IMR-90 (cell line): ENCODE measurements around the gene UFC1. TPM values are rescaled to one million over a fixed set of nuclear protein-coding genes. Genes with fewer than 3 reads are reported as not detected.

Experiments used
- ATAC-seq: fragments of 200-7000 bp; cut with Tn5 transposase; 2 replicates; pipeline ENCODE4 v1.9.1; 2020; ENCODE audit warnings: low read depth, mild to moderate bottlenecking, moderate library complexity
- BruUV-seq: library from RNA; stranded (reverse); fragments of 400-500 nt; replicated peaks from 2 replicates; lab custom pipeline; 2021; lab: Mats Ljungman, UMichigan
- CTCF ChIA-PET: fragments of 300-600 bp; formaldehyde crosslinking; extraction: SDS; loops from one replicate; lab custom pipeline; 2021; ENCODE audit warnings: antibody characterized with exemption; lab: Yijun Ruan, JAX
- POLR2A ChIA-PET: fragments of 300-600 bp; sonication (Branson Sonifier 250); formaldehyde crosslinking; loops from one replicate; lab custom pipeline; 2022; ENCODE audit warnings: antibody characterized with exemption; ENCODE audit not compliant: unreplicated experiment; lab: Charles Lee
- DNase-seq: peaks from one replicate; pipeline ENCODE4 v3.0.0; 2013
- H2AFZ ChIP-seq: replicated peaks from 2 replicates; pipeline ENCODE3; 2013; ENCODE audit warnings: low read length, mild to moderate bottlenecking; ENCODE audit not compliant: poor library complexity
- H2AK5ac ChIP-seq: 2 replicates; pipeline ENCODE4 v1.6.1; 2013; ENCODE audit warnings: low read depth, low read length, inconsistent platforms
- H2AK9ac ChIP-seq: replicated peaks from 2 replicates; pipeline ENCODE3; 2013; ENCODE audit warnings: mild to moderate bottlenecking, low read depth, low read length, moderate library complexity; ENCODE audit not compliant: poor library complexity
- H2BK120ac ChIP-seq: 2 replicates; pipeline ENCODE4 v1.6.1; 2013; ENCODE audit warnings: low read depth, low read length, inconsistent platforms
- H2BK15ac ChIP-seq: 3 replicates; pipeline ENCODE4 v1.6.1; 2013; ENCODE audit warnings: low read depth, low read length, inconsistent platforms
- H2BK20ac ChIP-seq: 2 replicates; pipeline ENCODE4 v1.6.1; 2013; ENCODE audit warnings: low read depth, mild to moderate bottlenecking, inconsistent platforms, low read length, moderate library complexity
- H2BK5ac ChIP-seq: 2 replicates; pipeline ENCODE4 v1.6.1; 2013; ENCODE audit warnings: mild to moderate bottlenecking, low read depth, low read length, inconsistent platforms; ENCODE audit not compliant: poor library complexity, severe bottlenecking
- H3K14ac ChIP-seq: replicated peaks from 2 replicates; pipeline ENCODE4 v1.6.1; 2013; ENCODE audit warnings: low read depth, low read length, inconsistent platforms
- H3K18ac ChIP-seq: 2 replicates; pipeline ENCODE4 v1.6.1; 2013; ENCODE audit warnings: low read depth, low read length, control low read depth
- H3K23ac ChIP-seq: 2 replicates; pipeline ENCODE4 v1.6.1; 2013; ENCODE audit warnings: low read depth, low read length, inconsistent platforms
- H3K27ac ChIP-seq: 2 replicates; pipeline ENCODE4 v1.5.1; 2013; ENCODE audit warnings: mild to moderate bottlenecking, control low read depth, low read length; ENCODE audit not compliant: insufficient read depth
- H3K27me3 ChIP-seq: 2 replicates; pipeline ENCODE4 v1.6.1; 2013; ENCODE audit warnings: low read length; ENCODE audit not compliant: control insufficient read depth, insufficient read depth
- H3K36me3 ChIP-seq: 2 replicates; pipeline ENCODE4 v1.6.1; 2013; ENCODE audit warnings: low read length, mixed read lengths; ENCODE audit not compliant: control insufficient read depth, insufficient read depth
- H3K4ac ChIP-seq: 2 replicates; pipeline ENCODE4 v1.6.1; 2013; ENCODE audit warnings: low read depth, low read length, inconsistent platforms
- H3K4me1 ChIP-seq: 2 replicates; pipeline ENCODE4 v1.6.1; 2013; ENCODE audit warnings: low read length, mixed read lengths; ENCODE audit not compliant: control insufficient read depth, insufficient read depth
- H3K4me2 ChIP-seq: 2 replicates; pipeline ENCODE4 v1.6.1; 2013; ENCODE audit warnings: low read depth, mild to moderate bottlenecking, control low read depth, low read length, moderate library complexity
- H3K4me3 ChIP-seq: 2 replicates; pipeline ENCODE4 v1.5.1; 2013; ENCODE audit warnings: low read depth, mild to moderate bottlenecking, control low read depth, low read length, moderate library complexity; ENCODE audit not compliant: insufficient read depth
- H3K56ac ChIP-seq: 2 replicates; pipeline ENCODE4 v1.6.1; 2013; ENCODE audit warnings: low read length, inconsistent platforms; ENCODE audit not compliant: insufficient read depth; ENCODE audit errors: extremely low read depth
- H3K79me1 ChIP-seq, 2 experiments: 2 replicates each; pipeline ENCODE4 v1.6.1; 2013; ENCODE audit warnings: low read length in 2 of 2, inconsistent platforms in 1 of 2, low read depth in 1 of 2
- H3K9ac ChIP-seq: 2 replicates; pipeline ENCODE4 v1.6.1; 2013; ENCODE audit warnings: low read depth, low read length, control low read depth
- H3K9me1 ChIP-seq: 2 replicates; pipeline ENCODE4 v1.6.1; 2013; ENCODE audit warnings: low read length, inconsistent platforms; ENCODE audit not compliant: insufficient read depth
- H3K9me3 ChIP-seq: 2 replicates; pipeline ENCODE4 v1.6.1; 2013; ENCODE audit warnings: low read length; ENCODE audit not compliant: control insufficient read depth, insufficient read depth
- H4K20me1 ChIP-seq: 2 replicates; pipeline ENCODE4 v1.6.1; 2013; ENCODE audit warnings: low read length, inconsistent platforms; ENCODE audit not compliant: insufficient read depth
- H4K5ac ChIP-seq: 2 replicates; pipeline ENCODE4 v1.6.1; 2013; ENCODE audit warnings: mild to moderate bottlenecking, low read depth, low read length, control low read depth
- H4K8ac ChIP-seq, 2 experiments: 2 replicates each; pipeline ENCODE4 v1.6.1; 2013; ENCODE audit warnings: low read depth in 2 of 2, low read length in 2 of 2, control low read depth in 1 of 2, inconsistent platforms in 1 of 2
- H4K91ac ChIP-seq: 2 replicates; pipeline ENCODE4 v1.6.1; 2013; ENCODE audit warnings: low read depth, low read length, inconsistent platforms; ENCODE audit not compliant: insufficient read depth
- CTCF ChIP-seq: conservative IDR thresholded peaks from 2 replicates; pipeline ENCODE4 v1.5.1; 2012; ENCODE audit warnings: mild to moderate bottlenecking, low read depth, low read length, improper control_type of control experiment
- MAZ ChIP-seq: IDR thresholded peaks from 2 replicates; pipeline ENCODE4 v1.6.1; 2012; ENCODE audit warnings: low read depth, mild to moderate bottlenecking, low read length, improper control_type of control experiment, moderate library complexity, borderline replicate concordance
- MXI1 ChIP-seq: IDR thresholded peaks from 2 replicates; pipeline ENCODE4 v1.6.1; 2012; ENCODE audit warnings: low read depth, mild to moderate bottlenecking, low read length, moderate library complexity, borderline replicate concordance
- RAD21 ChIP-seq: IDR thresholded peaks from 2 replicates; pipeline ENCODE4 v1.6.1; 2012; ENCODE audit warnings: low read length, improper control_type of control experiment
- WGBS, 2 experiments: methylation state at CpG; one replicate each; pipeline versions ENCODE4 v1.1.5 to v1.1.7; 2013; ENCODE audit warnings: missing lambda C conversion rate in 2 of 2; ENCODE audit not compliant: insufficient read length in 1 of 2; ENCODE audit errors: extremely low coverage in 2 of 2; 5-methylcytosine and 5-hydroxymethylcytosine counted together
- dilution Hi-C: fragments of 300-500 bp; cut with HindIII; formaldehyde crosslinking; loops from one replicate; pipeline ENCODE4 v1.14.3; 2018; ENCODE audit warnings: low sequenced_read_pairs; ENCODE audit not compliant: unreplicated experiment
- in situ Hi-C: fragments of 300-500 bp; cut with MboI; formaldehyde crosslinking; loops from 3 replicates; pipeline ENCODE4 v1.14.3; 2019; ENCODE audit warnings: low sequenced_read_pairs, inconsistent platforms, mixed read lengths
- intact Hi-C: fragments of 100-400 bp; cut with micrococcal nuclease; formaldehyde crosslinking; loops from 2 replicates; pipeline ENCODE4 v1.10.0; 2022
- polyA plus RNA-seq, 3 experiments: library from polyadenylated mRNA; depleted of rRNA; stranded (reverse); fragments of >200 nt; gene quantifications; 2 replicates each; pipeline ENCODE4 v1.2.3, GENCODE V29; 2012; ENCODE audit warnings: low replicate concordance in 1 of 3
- total RNA-seq: library from RNA; depleted of rRNA; stranded (reverse); fragments of >200 nt; gene quantifications from 2 replicates; pipeline ENCODE4 v1.2.3, GENCODE V29; 2012

UFC1 gene
- total and polyA plus RNA-seq, 2 of the 4 experiments (the other 2 are of a cell fraction), result 134 to 140 TPM

- TF ChIP-seq MXI1, result no peak
Measured at GRCh38 chr1:161158316-161159010, 4.7 kb downstream of the UFC1 start (continued).

GRCh38 chr1:161159087-161159912 lies 5.5 kb downstream of the UFC1 start, which contains the start of gene USP21:
Gene USP21, plus strand, starts transcription at chr1:161159500. Its CDS starts 1,141 bp downstream, at chr1:161160641.
- Histone ChIP-seq H3K9ac (peak within 1 kb of the TSS; percentile 82), H2AFZ (peak within 1 kb of the TSS; percentile 96), H3K23ac (peak within 1 kb of the TSS; percentile 95), H3K4ac (peak within 1 kb of the TSS; percentile 97), H4K91ac (peak within 1 kb of the TSS; percentile 73), H2BK5ac (peak within 1 kb of the TSS; percentile 74), H4K20me1 (no peaks in the 10 kb centered on the region), H3K9me1 (peaks cover 17% of the 10 kb centered on the region), H3K36me3 (peaks cover 31% of the 10 kb centered on the region), H2AK5ac (peak within 1 kb of the TSS; percentile 82), H2BK20ac (no peak within 1 kb of the TSS), H3K79me1 (peaks cover 20 to 46% of the 10 kb centered on the region in 2 experiments), H4K8ac (peak within 1 kb of the TSS; percentile 85 to 98), H3K27me3 (no peaks in the 10 kb centered on the region), H3K56ac (peak within 1 kb of the TSS; percentile 36), H2BK15ac (peak within 1 kb of the TSS; percentile 15; the same call in 1 of the 3 replicates), H3K18ac (peak within 1 kb of the TSS; percentile 56), H2AK9ac (peak within 1 kb of the TSS; percentile 97), H3K14ac (peak within 1 kb of the TSS; percentile 98), H3K4me3 (peak within 1 kb of the TSS; percentile 83), H3K4me1 (peaks cover 7% of the 10 kb centered on the region), H3K4me2 (peak within 1 kb of the TSS; percentile 98), H2BK120ac (peak within 1 kb of the TSS; percentile 26; the same call in 1 of the 2 replicates), H4K5ac (peak within 1 kb of the TSS; percentile 89), H3K9me3 (no peaks in the 10 kb centered on the region), H3K27ac (peak within 1 kb of the TSS; percentile 72)
- dilution Hi-C loops, result no loop called here
- ChIA-PET POLR2A (no interaction called here), CTCF (interaction anchor here (0.7 to 1.0 kb wide), 2 partner anchors 23 to 61 kb away, joined by 4 read pairs; no protein-coding TSS in a partner anchor)
- 0% methylated on average over 5 of the region's 60 CpGs; no CpG with 5 or more reads in 1 of the 2 experiments for WGBS, 2 experiments
- peak; percentile 98 for ATAC-seq
- TF ChIP-seq MAZ, result peak; percentile 57
- peak; percentile 34; the same call in 1 of the 2 replicates for TF ChIP-seq MXI1
- TF ChIP-seq CTCF, result 0 out of 2 replicates have a peak, but pooled peaks have one; percentile 16
- TF ChIP-seq RAD21, result no peak
- BruUV-seq, result no TSS peak
- intact Hi-C loops, result no loop called here
- peak; percentile 84 for DNase-seq
- in situ Hi-C loops, result no loop called here
